ENCODE results near the gene FBXL20.

- TF ChIP-seq CTCF (IDR thresholded peaks at IDR 0.05; ENCODE audit: low read depth, low read length, missing input control) (no peak), GABPA (IDR thresholded peaks at IDR 0.05 in 1 of 2, conservative IDR thresholded peaks at IDR 0.05 in 1 of 2) (no peak), RXRA (IDR thresholded peaks at IDR 0.05) (no peak), RAD21 (IDR thresholded peaks at IDR 0.05) (no peak), ZBTB33 (IDR thresholded peaks at IDR 0.05) (no peak), MAX (IDR thresholded peaks at IDR 0.05) (no peak), REST (IDR thresholded peaks at IDR 0.05) (no peak), TAF1 (conservative IDR thresholded peaks at IDR 0.05) (no peak), EGR1 (IDR thresholded peaks at IDR 0.05; ENCODE audit: low read depth in 2 of 2) (no peak), SP1 (IDR thresholded peaks at IDR 0.05) (no peak)
Measured at GRCh38 chr17:39227364-39227919, 174.0 kb downstream of the FBXL20 start.

All from liver (tissue), 3 donors.